ENCODE measurements around the gene CSNK1E.

DNA sequence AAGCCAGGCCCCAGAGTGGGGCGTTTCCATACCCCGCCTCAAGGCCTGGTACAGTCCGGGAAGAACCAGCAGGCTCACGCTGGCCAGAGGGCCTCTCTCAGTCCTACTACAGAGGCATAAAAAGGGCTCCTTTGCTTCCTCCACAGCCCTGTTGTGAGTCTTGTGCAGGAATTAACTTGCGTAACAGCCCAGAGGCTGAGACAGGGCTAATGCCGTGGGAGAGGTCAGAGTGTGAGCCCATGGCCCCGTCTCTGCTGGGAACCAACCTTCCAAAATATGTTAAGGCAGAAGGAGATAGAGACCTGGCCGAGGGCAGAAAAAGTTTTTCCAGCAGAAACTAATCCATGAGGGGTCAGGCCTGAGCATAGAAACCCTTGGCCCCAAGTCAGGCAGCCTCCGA, 24.5 kb downstream of the CSNK1E start:
- TF ChIP-seq, protein P1, sequence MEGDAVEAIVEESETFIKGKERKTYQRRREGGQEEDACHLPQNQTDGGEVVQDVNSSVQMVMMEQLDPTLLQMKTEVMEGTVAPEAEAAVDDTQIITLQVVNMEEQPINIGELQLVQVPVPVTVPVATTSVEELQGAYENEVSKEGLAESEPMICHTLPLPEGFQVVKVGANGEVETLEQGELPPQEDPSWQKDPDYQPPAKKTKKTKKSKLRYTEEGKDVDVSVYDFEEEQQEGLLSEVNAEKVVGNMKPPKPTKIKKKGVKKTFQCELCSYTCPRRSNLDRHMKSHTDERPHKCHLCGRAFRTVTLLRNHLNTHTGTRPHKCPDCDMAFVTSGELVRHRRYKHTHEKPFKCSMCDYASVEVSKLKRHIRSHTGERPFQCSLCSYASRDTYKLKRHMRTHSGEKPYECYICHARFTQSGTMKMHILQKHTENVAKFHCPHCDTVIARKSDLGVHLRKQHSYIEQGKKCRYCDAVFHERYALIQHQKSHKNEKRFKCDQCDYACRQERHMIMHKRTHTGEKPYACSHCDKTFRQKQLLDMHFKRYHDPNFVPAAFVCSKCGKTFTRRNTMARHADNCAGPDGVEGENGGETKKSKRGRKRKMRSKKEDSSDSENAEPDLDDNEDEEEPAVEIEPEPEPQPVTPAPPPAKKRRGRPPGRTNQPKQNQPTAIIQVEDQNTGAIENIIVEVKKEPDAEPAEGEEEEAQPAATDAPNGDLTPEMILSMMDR (IDR thresholded peaks at IDR 0.05) = no peak
- TF ChIP-seq ZFX (IDR thresholded peaks at IDR 0.05; ENCODE audit: borderline replicate concordance) = no peak
